ENCODE results near the gene TCP11X2. TPM values are rescaled to one million over a fixed set of nuclear protein-coding genes. Genes with fewer than 3 reads are reported as not detected.
"Not testable (repeated sequence)": the region's sequence is repeated elsewhere in the genome, so short reads cannot be mapped to it uniquely, and the experiment has no call there.

The TCP11X2 gene
- total and polyA plus RNA-seq, 2 of the 4 experiments (the other 2 are of a cell fraction): not detected

GRCh38 chrX:102470215-102470614, 1.4 kb downstream of the TCP11X2 start:
- POLR2A ChIA-PET (ENCODE audit: unreplicated experiment): not testable (repeated sequence)
- peak; percentile 49; the same call in 1 of the 2 replicates for ATAC-seq (ENCODE audit: low read depth)

GRCh38 chrX:102458615-102459014, 13.0 kb downstream of the TCP11X2 start:
- H2BK5ac ChIP-seq (ENCODE audit: low read depth, low read length, poor library complexity, severe bottlenecking); H2AK9ac ChIP-seq (replicated peaks; ENCODE audit: low read depth, low read length, poor library complexity); H3K4ac ChIP-seq (ENCODE audit: low read depth, low read length); H4K5ac ChIP-seq (ENCODE audit: low read depth, low read length); H2BK120ac ChIP-seq (ENCODE audit: low read depth, low read length); H3K27ac ChIP-seq (ENCODE audit: insufficient read depth, low read length); DNase-seq; H3K36me3 ChIP-seq (ENCODE audit: control insufficient read depth, insufficient read depth, low read length); H3K4me1 ChIP-seq (ENCODE audit: control insufficient read depth, insufficient read depth, low read length); H3K4me3 ChIP-seq (ENCODE audit: insufficient read depth, low read depth, low read length); H2AFZ ChIP-seq (replicated peaks; ENCODE audit: low read length, poor library complexity); CTCF ChIA-PET; H4K91ac ChIP-seq (ENCODE audit: insufficient read depth, low read depth, low read length); intact Hi-C loops (cut with micrococcal nuclease); ATAC-seq (ENCODE audit: low read depth); BruUV-seq (replicated peaks); H3K9me1 ChIP-seq (ENCODE audit: insufficient read depth, low read length); H2BK20ac ChIP-seq (ENCODE audit: low read depth, low read length); POLR2A ChIA-PET (ENCODE audit: unreplicated experiment); H4K8ac ChIP-seq (ENCODE audit: low read depth in 2 of 2, low read length in 2 of 2); H3K56ac ChIP-seq (ENCODE audit: extremely low read depth, insufficient read depth, low read length); H3K79me1 ChIP-seq (ENCODE audit: low read depth in 1 of 2, low read length in 2 of 2); H3K14ac ChIP-seq (replicated peaks; ENCODE audit: low read depth, low read length); H3K23ac ChIP-seq (ENCODE audit: low read depth, low read length); H4K20me1 ChIP-seq (ENCODE audit: insufficient read depth, low read length); H2AK5ac ChIP-seq (ENCODE audit: low read depth, low read length); H2BK15ac ChIP-seq (ENCODE audit: low read depth, low read length); H3K27me3 ChIP-seq (ENCODE audit: control insufficient read depth, insufficient read depth, low read length); H3K4me2 ChIP-seq (ENCODE audit: low read depth, low read length); H3K9me3 ChIP-seq (ENCODE audit: control insufficient read depth, insufficient read depth, low read length); H3K18ac ChIP-seq (ENCODE audit: low read depth, low read length); dilution Hi-C loops (cut with HindIII; ENCODE audit: low sequenced_read_pairs, unreplicated experiment); H3K9ac ChIP-seq (ENCODE audit: low read depth, low read length); in situ Hi-C loops (cut with MboI; ENCODE audit: low sequenced_read_pairs): not testable (repeated sequence)
- no CpG with 5 or more reads among the region's 4 CpGs for WGBS, 2 experiments (ENCODE audit: extremely low coverage in 2 of 2, insufficient read length in 1 of 2)

More at GRCh38 chrX:102470215-102470614, 1.4 kb downstream of the TCP11X2 start:
- dilution Hi-C loops (cut with HindIII; ENCODE audit: low sequenced_read_pairs, unreplicated experiment); H3K9ac ChIP-seq (ENCODE audit: low read depth, low read length); in situ Hi-C loops (cut with MboI; ENCODE audit: low sequenced_read_pairs); H3K27ac ChIP-seq (ENCODE audit: insufficient read depth, low read length); H3K36me3 ChIP-seq (ENCODE audit: control insufficient read depth, insufficient read depth, low read length); BruUV-seq (replicated peaks); H3K4me1 ChIP-seq (ENCODE audit: control insufficient read depth, insufficient read depth, low read length); H3K9me3 ChIP-seq (ENCODE audit: control insufficient read depth, insufficient read depth, low read length); H2AK5ac ChIP-seq (ENCODE audit: low read depth, low read length); H4K5ac ChIP-seq (ENCODE audit: low read depth, low read length); H3K4me3 ChIP-seq (ENCODE audit: insufficient read depth, low read depth, low read length); H2BK120ac ChIP-seq (ENCODE audit: low read depth, low read length); H3K79me1 ChIP-seq (ENCODE audit: low read depth in 1 of 2, low read length in 2 of 2); intact Hi-C loops (cut with micrococcal nuclease); H3K4ac ChIP-seq (ENCODE audit: low read depth, low read length); H2AK9ac ChIP-seq (replicated peaks; ENCODE audit: low read depth, low read length, poor library complexity); CTCF ChIA-PET; H4K8ac ChIP-seq (ENCODE audit: low read depth in 2 of 2, low read length in 2 of 2); H4K20me1 ChIP-seq (ENCODE audit: insufficient read depth, low read length); H3K4me2 ChIP-seq (ENCODE audit: low read depth, low read length); H2BK5ac ChIP-seq (ENCODE audit: low read depth, low read length, poor library complexity, severe bottlenecking); H3K18ac ChIP-seq (ENCODE audit: low read depth, low read length); H2BK15ac ChIP-seq (ENCODE audit: low read depth, low read length); H3K14ac ChIP-seq (replicated peaks; ENCODE audit: low read depth, low read length); H3K9me1 ChIP-seq (ENCODE audit: insufficient read depth, low read length); H3K27me3 ChIP-seq (ENCODE audit: control insufficient read depth, insufficient read depth, low read length); DNase-seq; H2BK20ac ChIP-seq (ENCODE audit: low read depth, low read length); H4K91ac ChIP-seq (ENCODE audit: insufficient read depth, low read depth, low read length); H3K23ac ChIP-seq (ENCODE audit: low read depth, low read length); H3K56ac ChIP-seq (ENCODE audit: extremely low read depth, insufficient read depth, low read length); H2AFZ ChIP-seq (replicated peaks; ENCODE audit: low read length, poor library complexity): not testable (repeated sequence)
- no CpG with 5 or more reads among the region's 3 CpGs for WGBS, 2 experiments (ENCODE audit: extremely low coverage in 2 of 2, insufficient read length in 1 of 2)
